ENCODE results near the gene CEBPA.

CEBPA gene

GRCh38 chr19:33329060-33329459, 26.7 kb upstream of the CEBPA start:
- Histone ChIP-seq H2AFZ (ENCODE audit: low read length) (no peak overlapping the region), H3K4me1 (ENCODE audit: insufficient read depth, low read length, severe bottlenecking) (no peaks in the 10 kb centered on the region), H3K27me3 (ENCODE audit: insufficient read depth, low read length) (no peaks in the 10 kb centered on the region), H3K27ac (ENCODE audit: low read depth, low read length, poor library complexity, severe bottlenecking) (no peak overlapping the region), H3K4me2 (ENCODE audit: low read length) (no peak overlapping the region), H4K20me1 (ENCODE audit: insufficient read depth, low read length) (no peaks in the 10 kb centered on the region), H3K9ac (ENCODE audit: low read length) (no peak overlapping the region), H3K9me3 (ENCODE audit: low read length) (no peaks in the 10 kb centered on the region), H3K4me3 (ENCODE audit: low read depth, low read length, poor library complexity, severe bottlenecking) (no peak overlapping the region), H3K79me2 (ENCODE audit: insufficient read depth, low read length) (no peaks in the 10 kb centered on the region), H3K36me3 (ENCODE audit: insufficient read depth, low read length) (no peaks in the 10 kb centered on the region), H3F3A (ENCODE audit: insufficient read depth, low read length) (no peaks in the 10 kb centered on the region), H3K9me2 (ENCODE audit: low read depth, low read length) (no peaks in the 10 kb centered on the region)
- TF ChIP-seq CTCF (IDR thresholded peaks at IDR 0.05; ENCODE audit: low read length) (no peak), EZH2 (IDR thresholded peaks at IDR 0.05; ENCODE audit: borderline replicate concordance, low read length) (no peak)

- Histone ChIP-seq H3K36me3 (ENCODE audit: insufficient read depth, low read length) (no peaks in the 10 kb centered on the region), H3K79me2 (ENCODE audit: insufficient read depth, low read length) (no peaks in the 10 kb centered on the region), H4K20me1 (ENCODE audit: insufficient read depth, low read length) (no peaks in the 10 kb centered on the region), H3K9me3 (ENCODE audit: low read length) (no peaks in the 10 kb centered on the region), H3K27me3 (ENCODE audit: insufficient read depth, low read length) (no peaks in the 10 kb centered on the region), H3K4me3 (ENCODE audit: low read depth, low read length, poor library complexity, severe bottlenecking) (no peak overlapping the region), H3K4me1 (ENCODE audit: insufficient read depth, low read length, severe bottlenecking) (no peaks in the 10 kb centered on the region), H3K9me2 (ENCODE audit: low read depth, low read length) (no peaks in the 10 kb centered on the region), H3K4me2 (ENCODE audit: low read length) (no peak overlapping the region), H2AFZ (ENCODE audit: low read length) (no peak overlapping the region), H3F3A (ENCODE audit: insufficient read depth, low read length) (no peaks in the 10 kb centered on the region), H3K27ac (ENCODE audit: low read depth, low read length, poor library complexity, severe bottlenecking) (no peak overlapping the region), H3K9ac (ENCODE audit: low read length) (no peak overlapping the region)
- no peak for TF ChIP-seq CTCF (IDR thresholded peaks at IDR 0.05; ENCODE audit: low read length)
- no peak for TF ChIP-seq EZH2 (IDR thresholded peaks at IDR 0.05; ENCODE audit: borderline replicate concordance, low read length)
These were observed 23.6 kb upstream of the CEBPA start for GRCh38 chr19:33325920-33326319.

GRCh38 chr19:33324628-33325027, 22.3 kb upstream of the CEBPA start:
- Histone ChIP-seq H2AFZ (ENCODE audit: low read length) (no peak overlapping the region), H3K9me2 (ENCODE audit: low read depth, low read length) (no peaks in the 10 kb centered on the region), H3K4me1 (ENCODE audit: insufficient read depth, low read length, severe bottlenecking) (no peaks in the 10 kb centered on the region), H3K27ac (ENCODE audit: low read depth, low read length, poor library complexity, severe bottlenecking) (no peak overlapping the region), H3K9me3 (ENCODE audit: low read length) (no peaks in the 10 kb centered on the region), H3K4me2 (ENCODE audit: low read length) (no peak overlapping the region), H3K79me2 (ENCODE audit: insufficient read depth, low read length) (no peaks in the 10 kb centered on the region), H3K9ac (ENCODE audit: low read length) (no peak overlapping the region), H4K20me1 (ENCODE audit: insufficient read depth, low read length) (no peaks in the 10 kb centered on the region), H3K36me3 (ENCODE audit: insufficient read depth, low read length) (no peaks in the 10 kb centered on the region), H3K27me3 (ENCODE audit: insufficient read depth, low read length) (no peaks in the 10 kb centered on the region), H3K4me3 (ENCODE audit: low read depth, low read length, poor library complexity, severe bottlenecking) (no peak overlapping the region), H3F3A (ENCODE audit: insufficient read depth, low read length) (no peaks in the 10 kb centered on the region)
- TF ChIP-seq EZH2 (IDR thresholded peaks at IDR 0.05; ENCODE audit: borderline replicate concordance, low read length) (no peak), CTCF (IDR thresholded peaks at IDR 0.05; ENCODE audit: low read length) (no peak)

All from OCI-LY1 (cell line).